GM21515 (cell line): ENCODE measurements around the gene LHFPL2.

Source experiments
- ATAC-seq: cut with Tn5 transposase; IDR thresholded peaks from one replicate; pipeline ENCODE4 v1.9.1; 2021; ENCODE audit not compliant: unreplicated experiment

LHFPL2 gene

GRCh38 chr5:78527054-78527859 is 121.3 kb downstream of the LHFPL2 start:
- no peak for ATAC-seq

- ATAC-seq: no peak
Observed at GRCh38 chr5:78526049-78526525, 122.5 kb downstream of the LHFPL2 start.

GRCh38 chr5:78523314-78524193 is 125.0 kb downstream of the LHFPL2 start:
- no peak for ATAC-seq

GRCh38 chr5:78522476-78523260 is 125.9 kb downstream of the LHFPL2 start:
- ATAC-seq: no peak

GRCh38 chr5:78521455-78521854 is 127.1 kb downstream of the LHFPL2 start:
- no peak for ATAC-seq

- ATAC-seq: no peak
Observed at GRCh38 chr5:78519198-78519941, 129.2 kb downstream of the LHFPL2 start.

DNA sequence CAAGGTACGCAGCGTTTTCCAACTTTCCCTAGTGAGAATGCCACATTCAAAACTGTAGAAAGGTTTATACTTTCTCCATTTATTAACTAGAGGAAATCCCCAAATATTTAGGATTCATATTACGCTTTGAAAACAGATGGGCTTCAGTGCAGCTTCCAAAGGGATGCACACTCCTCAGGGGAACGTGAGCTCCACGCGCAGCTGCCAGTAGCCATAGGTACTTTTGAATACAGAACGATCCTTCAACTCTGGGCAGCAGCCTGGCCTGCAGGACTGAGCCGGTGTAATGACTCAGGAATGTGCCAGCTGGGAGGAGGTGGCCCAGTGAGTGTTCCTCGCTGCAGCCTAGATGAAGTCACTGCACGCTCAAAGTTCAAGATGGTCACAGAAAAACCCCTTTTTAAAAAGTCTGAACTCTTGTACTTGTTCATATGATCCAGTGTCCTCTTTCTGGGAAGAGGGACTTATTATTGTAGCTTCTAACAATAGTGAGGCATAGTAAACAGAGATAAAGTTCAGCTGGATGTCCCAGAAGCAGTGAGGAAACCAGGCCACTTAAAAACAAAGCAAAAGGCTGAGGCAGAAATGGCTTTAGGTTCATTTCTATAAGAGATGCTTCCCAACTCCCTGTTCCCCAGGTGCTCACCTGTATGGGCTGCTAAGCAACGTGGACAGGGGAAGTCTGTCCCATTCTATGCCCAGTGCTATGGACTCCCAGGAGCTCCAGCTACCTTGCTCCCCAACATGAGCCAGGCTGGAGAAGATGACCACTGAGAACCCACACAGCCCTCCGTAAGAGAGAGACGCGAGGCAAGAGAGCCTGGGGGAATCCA is 130.0 kb downstream of the LHFPL2 start:
- no peak for ATAC-seq

GRCh38 chr5:78515670-78516069 is 132.9 kb downstream of the LHFPL2 start:
- ATAC-seq: no peak

DNA sequence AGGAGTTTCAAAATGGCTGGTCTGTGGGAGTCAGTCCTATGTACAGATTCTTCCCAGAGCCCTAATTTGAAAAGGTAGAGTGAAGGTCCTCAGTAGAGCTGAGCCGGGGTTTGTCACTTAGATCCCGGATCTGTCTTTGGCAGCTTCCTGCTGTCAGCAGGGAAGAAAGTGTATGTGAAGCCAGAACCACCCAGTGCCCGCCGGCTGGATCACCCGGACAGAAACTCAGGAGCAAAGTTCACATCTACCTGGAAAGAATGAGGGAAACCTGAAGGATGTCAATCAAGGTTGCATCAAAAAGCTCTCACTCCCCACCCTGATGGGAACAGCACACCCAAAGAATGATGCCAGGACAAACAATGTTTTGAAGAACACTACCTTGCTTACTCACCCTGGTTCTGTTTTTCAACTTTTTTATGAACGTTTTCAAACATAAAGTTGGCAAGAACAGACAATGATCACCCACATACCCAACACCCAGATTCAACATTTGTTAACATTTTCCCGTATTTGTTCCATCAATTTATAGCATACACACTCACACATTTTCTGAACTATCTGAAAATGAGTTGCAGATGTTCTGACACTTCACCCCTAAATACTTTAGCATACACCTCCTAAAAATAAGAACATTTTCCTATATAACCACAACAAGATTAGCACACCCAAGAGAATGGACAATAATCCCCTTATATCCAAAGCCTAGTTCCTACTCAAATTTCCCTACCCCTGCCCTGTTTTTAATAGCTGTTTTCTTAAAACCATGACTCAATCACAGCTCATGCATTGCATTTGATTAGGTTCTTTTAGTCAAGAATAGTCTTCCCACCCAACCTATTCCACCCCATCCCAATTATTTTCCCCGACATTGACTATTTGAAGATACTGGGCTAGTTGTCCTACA is 133.9 kb downstream of the LHFPL2 start:
- no peak for ATAC-seq

DNA sequence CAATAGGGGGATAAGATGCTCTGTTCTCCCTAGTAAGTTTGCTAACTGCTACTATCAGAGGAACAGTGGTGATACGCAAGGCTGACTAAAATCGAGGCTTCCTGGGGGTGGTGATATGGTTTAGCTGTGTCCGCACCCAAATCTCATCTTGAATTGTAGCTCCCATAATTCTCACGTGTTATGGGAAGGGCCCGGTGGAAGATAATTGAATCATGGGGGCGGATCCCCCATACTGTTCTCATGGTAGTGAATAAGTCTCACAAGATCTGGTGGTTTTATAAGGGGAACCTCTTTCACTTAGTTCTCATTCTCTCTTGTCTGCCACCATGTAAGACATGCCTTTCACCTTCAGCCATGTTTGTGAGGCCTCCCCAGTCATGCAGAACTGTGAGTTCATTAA is 135.1 kb downstream of the LHFPL2 start:
- ATAC-seq: no peak

- no peak for ATAC-seq
Observed at GRCh38 chr5:78512435-78512834, 136.1 kb downstream of the LHFPL2 start.

DNA sequence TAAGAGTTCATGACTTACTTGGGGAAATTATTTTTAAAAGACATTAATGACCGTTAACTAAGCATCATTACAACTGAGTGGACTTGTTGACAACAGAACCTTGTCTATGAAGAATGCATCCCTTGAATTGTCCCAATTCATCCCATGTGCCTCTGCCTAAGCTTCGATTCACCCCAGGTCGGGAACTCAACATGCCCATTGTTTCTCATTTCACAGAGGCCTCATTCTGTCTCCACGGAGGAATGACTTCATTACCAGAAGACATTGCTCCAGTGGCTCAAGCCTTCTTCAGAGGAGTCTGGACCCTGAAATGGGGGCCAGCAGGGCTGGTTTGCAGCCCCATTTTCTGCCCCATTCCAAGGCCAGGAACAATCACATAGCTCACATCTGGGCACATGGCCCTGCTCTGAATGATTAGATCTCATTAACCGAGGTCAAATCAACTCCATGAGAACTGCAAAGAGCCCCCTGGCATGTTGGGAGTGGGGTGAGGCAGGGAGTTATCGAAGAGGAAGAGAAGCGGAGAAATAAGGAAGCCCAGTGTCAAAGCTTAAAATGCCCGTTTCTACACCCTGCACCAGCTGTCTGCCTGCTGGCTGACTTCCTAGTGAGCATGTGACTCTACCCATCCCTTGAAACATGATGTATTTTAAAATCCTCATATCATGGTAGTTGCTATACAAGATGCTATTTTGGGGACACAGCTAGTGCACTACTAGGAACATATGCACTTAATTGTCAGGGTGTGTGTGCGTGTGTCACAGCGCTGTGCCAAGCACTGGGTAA is 137.3 kb downstream of the LHFPL2 start:
- ATAC-seq: no peak

GRCh38 chr5:78509884-78510769 is 138.4 kb downstream of the LHFPL2 start:
- peak; percentile 89 for ATAC-seq

DNA sequence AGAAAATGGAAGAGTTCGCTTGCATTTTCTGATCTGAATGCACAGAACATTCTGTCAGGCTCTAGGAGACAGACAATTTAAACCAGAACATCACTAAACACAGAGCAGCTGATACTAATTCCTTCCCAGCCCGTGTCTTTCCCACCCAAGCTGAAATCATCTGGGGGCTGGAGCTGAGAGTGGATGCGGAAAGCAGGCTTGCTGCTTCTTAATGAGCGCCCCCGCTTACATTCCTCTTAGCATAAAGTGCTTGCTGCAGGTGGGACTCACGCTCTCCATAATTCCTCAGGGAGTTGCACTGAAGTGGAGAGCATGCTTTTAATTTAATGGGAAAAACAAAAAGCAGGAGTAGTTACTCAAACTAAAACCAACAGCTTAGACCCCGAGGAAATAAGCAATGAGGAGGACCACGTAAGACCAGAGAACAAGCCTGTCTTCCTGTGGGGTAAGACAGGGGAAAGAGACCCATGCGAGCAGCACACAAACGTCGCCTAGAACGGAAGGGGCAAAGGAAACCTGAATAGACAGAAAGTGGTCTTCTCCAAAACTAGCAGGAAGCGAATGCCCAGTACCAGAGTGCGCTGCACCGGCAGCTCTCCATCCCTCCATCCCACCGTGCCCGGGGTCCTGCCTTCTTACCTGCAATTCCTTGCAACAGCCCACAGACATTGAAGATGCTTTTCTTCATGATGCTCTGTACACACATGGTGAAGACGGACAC is 139.3 kb downstream of the LHFPL2 start:
- ATAC-seq: peak; percentile 11

DNA sequence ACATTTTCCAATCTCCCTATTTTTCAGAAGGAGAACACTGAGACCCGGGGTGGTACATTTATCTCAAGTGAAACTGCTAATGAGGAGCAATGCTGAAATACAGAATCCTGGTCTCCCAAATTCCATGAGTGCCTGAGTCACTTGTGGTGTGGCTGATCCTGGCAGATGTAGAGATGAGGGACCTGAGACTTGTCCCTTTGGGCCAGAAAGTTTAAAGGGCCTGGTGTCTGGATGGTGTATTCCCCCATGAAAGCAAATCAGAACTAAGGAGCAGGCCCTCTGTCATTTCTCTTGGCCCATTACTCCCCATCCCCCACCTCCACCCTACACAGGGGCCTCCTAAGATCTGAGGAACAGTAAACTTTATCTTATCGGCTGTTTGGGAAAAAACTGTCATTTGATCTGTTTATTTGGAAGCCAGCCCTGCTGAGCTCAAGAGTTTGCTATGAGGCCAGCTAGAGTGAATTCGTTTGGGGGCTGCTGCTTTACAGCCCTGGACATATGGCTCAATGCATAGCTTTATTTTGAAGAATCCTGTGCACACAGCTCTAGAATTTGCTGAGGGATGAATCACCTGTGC is 140.3 kb downstream of the LHFPL2 start:
- ATAC-seq: no peak

GRCh38 chr5:78507531-78507930 is 141.0 kb downstream of the LHFPL2 start:
- no peak for ATAC-seq
